Activated CD8-positive, alpha-beta memory T cell treated with anti-CD3 and anti-CD28 coated beads, Interleukin-2, amount 50 U/mL, for 1 hour (primary cell): ENCODE results near the gene MYBPHL.

Source experiments
- DNase-seq: peaks from one replicate; pipeline ENCODE4 v3.0.0-alpha.2; 2020; ENCODE audit errors: extremely low read depth

The MYBPHL gene

GRCh38 chr1:109306832-109307273, at the start of gene MYBPHL:
TSS of gene MYBPHL (minus strand) at chr1:109307011. CDS start at chr1:109306991, 20 bp downstream.
- DNase-seq, result no peak

- no peak for DNase-seq
These were observed 49.7 kb upstream of the MYBPHL start for GRCh38 chr1:109356505-109356904.

GRCh38 chr1:109354929-109355328, 48.1 kb upstream of the MYBPHL start:
- no peak for DNase-seq

GRCh38 chr1:109351457-109351856, 44.6 kb upstream of the MYBPHL start:
- no peak for DNase-seq

- no peak for DNase-seq
These were observed 43.8 kb upstream of the MYBPHL start for GRCh38 chr1:109350655-109351054.

GRCh38 chr1:109350182-109350581, 43.4 kb upstream of the MYBPHL start:
- DNase-seq, result no peak

- no peak for DNase-seq
These were observed 40.7 kb upstream of the MYBPHL start for GRCh38 chr1:109347511-109347910.

GRCh38 chr1:109341944-109342930, 35.4 kb upstream of the MYBPHL start:
- no peak for DNase-seq

GRCh38 chr1:109338608-109339007, 31.8 kb upstream of the MYBPHL start:
- DNase-seq, result no peak

GRCh38 chr1:109338091-109338490, 31.3 kb upstream of the MYBPHL start:
- no peak for DNase-seq

- DNase-seq, result no peak
These were observed 28.3 kb upstream of the MYBPHL start for GRCh38 chr1:109335091-109335490.

- DNase-seq, result no peak
These were observed 24.3 kb upstream of the MYBPHL start for GRCh38 chr1:109331113-109331512.

GRCh38 chr1:109327285-109327684, 20.5 kb upstream of the MYBPHL start:
- no peak for DNase-seq

GRCh38 chr1:109322974-109323373, 16.2 kb upstream of the MYBPHL start:
- no peak for DNase-seq

- no peak for DNase-seq
These were observed 12.3 kb upstream of the MYBPHL start for GRCh38 chr1:109319114-109319513.

GRCh38 chr1:109316506-109316905, 9.7 kb upstream of the MYBPHL start:
- no peak for DNase-seq

- DNase-seq, result no peak
These were observed 8.5 kb upstream of the MYBPHL start for GRCh38 chr1:109315288-109315687.

- DNase-seq, result no peak
These were observed 8.0 kb upstream of the MYBPHL start for GRCh38 chr1:109314795-109315194.

GRCh38 chr1:109312978-109313775, 6.4 kb upstream of the MYBPHL start:
- no peak for DNase-seq

- no peak for DNase-seq
These were observed 5.4 kb upstream of the MYBPHL start for GRCh38 chr1:109312246-109312645.

- DNase-seq, result no peak
These were observed 2.5 kb upstream of the MYBPHL start for GRCh38 chr1:109309347-109309746.

- no peak for DNase-seq
These were observed 637 bp upstream of the MYBPHL start for GRCh38 chr1:109307274-109308021.
